ENCODE results near the gene ANKS3. TPM values are rescaled to one million over a fixed set of nuclear protein-coding genes. Genes with fewer than 3 reads are reported as not detected.

ANKS3 gene
- total RNA-seq, 1 experiment from 2014 or later: 25.5 TPM

DNA sequence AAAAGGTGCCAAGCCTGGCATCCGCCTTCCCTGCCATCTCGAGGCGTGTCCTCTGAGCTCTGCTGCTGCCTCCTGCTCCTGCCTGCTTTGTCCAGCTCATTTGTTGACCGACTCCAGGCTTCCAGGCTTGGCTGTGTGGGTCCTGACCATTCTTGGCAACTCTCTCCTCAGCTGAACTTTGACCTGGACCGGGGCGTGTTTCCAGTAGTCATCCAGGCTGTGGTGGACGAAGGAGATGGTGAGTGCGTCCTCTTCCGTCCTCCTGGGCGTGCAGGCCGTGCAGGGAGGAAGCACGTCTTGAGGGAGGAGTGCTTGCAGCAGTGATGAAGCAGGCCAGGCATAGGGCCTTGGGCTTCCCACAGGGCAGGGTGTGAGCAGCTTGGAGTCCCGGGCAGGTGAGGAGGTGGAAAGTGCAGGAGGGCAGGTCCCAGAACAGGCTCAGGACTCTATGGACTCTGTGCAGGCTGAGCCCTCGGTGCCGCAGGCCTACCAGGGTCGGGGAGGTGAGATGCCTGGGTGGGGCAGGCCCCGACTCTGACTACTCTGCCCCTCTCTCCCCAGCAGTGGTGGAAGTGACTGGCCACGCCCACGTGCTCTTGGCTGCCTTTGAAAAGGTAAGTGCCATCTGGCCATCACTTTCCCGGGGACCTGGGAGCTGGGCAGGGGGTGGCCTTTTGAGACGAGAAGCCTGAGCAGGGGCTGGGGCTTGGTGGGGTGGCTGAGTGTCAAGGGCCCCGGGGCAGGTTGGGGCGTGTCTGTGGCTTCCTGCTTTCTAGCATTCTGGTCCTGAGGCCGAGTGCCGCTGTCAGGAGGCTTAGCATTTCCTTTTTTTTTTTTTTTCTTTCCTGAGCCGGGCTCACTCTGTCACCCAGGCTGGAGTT lies 69.3 kb downstream of the ANKS3 start:
- H3K9me2 ChIP-seq (ENCODE audit: insufficient read depth): no peaks in the 10 kb centered on the region
- H3K4me2 ChIP-seq (ENCODE audit: low read length): no peak overlapping the region
- no TSS peak for BruUV-seq (replicated peaks)
- H3K9ac ChIP-seq (ENCODE audit: low read length): no peak overlapping the region
- H2AFZ ChIP-seq (ENCODE audit: low read depth, low read length, poor library complexity, severe bottlenecking): no peak overlapping the region
- 0 out of 4 replicates have a peak, but pooled peaks cover 0 to 10% of the 10 kb centered on the region in 2 experiments for H3K4me1 ChIP-seq (ENCODE audit: control insufficient read depth in 1 of 2, insufficient read depth in 2 of 2, low read length in 2 of 2)
- DNase-seq (ENCODE audit: low read depth, low spot score): no peak
- RAD21 ChIA-PET (ENCODE audit: low non-redundant PET in 1 of 2, low total read pairs in 2 of 2, uncharacterized antibody in 2 of 2, unreplicated experiment in 2 of 2): no interaction called here
- intact Hi-C loops (cut with micrococcal nuclease): no loop called here
- H4K20me1 ChIP-seq (ENCODE audit: insufficient read depth): no peaks in the 10 kb centered on the region
- H3K79me2 ChIP-seq (ENCODE audit: insufficient read depth, low read length): no peaks in the 10 kb centered on the region
- ATAC-seq: no peak
- CTCF ChIA-PET: no interaction called here
- POLR2A ChIA-PET: interaction anchor here (0.6 to 0.7 kb wide), 2 partner anchors 49 kb away, joined by 3 read pairs; no protein-coding TSS in a partner anchor
- peaks cover 15 to 23% of the 10 kb centered on the region in 2 experiments for H3K36me3 ChIP-seq (ENCODE audit: control insufficient read depth in 1 of 2, insufficient read depth in 2 of 2, low read length in 2 of 2)
- no peaks in the 10 kb centered on the region for H3K9me3 ChIP-seq (ENCODE audit: control insufficient read depth in 1 of 2, insufficient read depth in 1 of 2, low read depth in 1 of 2, low read length in 2 of 2)
- TF ChIP-seq EZH2 (IDR thresholded peaks at IDR 0.05) (no peak), TCF7L2 (IDR thresholded peaks at IDR 0.05; ENCODE audit: borderline replicate concordance, extremely low read depth, insufficient read depth, insufficient read length) (no peak), EGR1 (IDR thresholded peaks at IDR 0.05; ENCODE audit: low read depth) (no peak), YY1 (IDR thresholded peaks at IDR 0.05; ENCODE audit: extremely low read depth, insufficient replicate concordance, low read depth, low read length) (no peak), SIN3A (IDR thresholded peaks at IDR 0.05; ENCODE audit: low read depth) (no peak)
- no peak overlapping the region for H3K27ac ChIP-seq (ENCODE audit: low read depth, low read length)
- no peaks in the 10 kb centered on the region for H3K27me3 ChIP-seq (ENCODE audit: insufficient read depth, low read length)
- H3K4me3 ChIP-seq (replicated peaks in 1 of 2; ENCODE audit: low read depth in 1 of 2, low read length in 2 of 2): no peak overlapping the region

DNA sequence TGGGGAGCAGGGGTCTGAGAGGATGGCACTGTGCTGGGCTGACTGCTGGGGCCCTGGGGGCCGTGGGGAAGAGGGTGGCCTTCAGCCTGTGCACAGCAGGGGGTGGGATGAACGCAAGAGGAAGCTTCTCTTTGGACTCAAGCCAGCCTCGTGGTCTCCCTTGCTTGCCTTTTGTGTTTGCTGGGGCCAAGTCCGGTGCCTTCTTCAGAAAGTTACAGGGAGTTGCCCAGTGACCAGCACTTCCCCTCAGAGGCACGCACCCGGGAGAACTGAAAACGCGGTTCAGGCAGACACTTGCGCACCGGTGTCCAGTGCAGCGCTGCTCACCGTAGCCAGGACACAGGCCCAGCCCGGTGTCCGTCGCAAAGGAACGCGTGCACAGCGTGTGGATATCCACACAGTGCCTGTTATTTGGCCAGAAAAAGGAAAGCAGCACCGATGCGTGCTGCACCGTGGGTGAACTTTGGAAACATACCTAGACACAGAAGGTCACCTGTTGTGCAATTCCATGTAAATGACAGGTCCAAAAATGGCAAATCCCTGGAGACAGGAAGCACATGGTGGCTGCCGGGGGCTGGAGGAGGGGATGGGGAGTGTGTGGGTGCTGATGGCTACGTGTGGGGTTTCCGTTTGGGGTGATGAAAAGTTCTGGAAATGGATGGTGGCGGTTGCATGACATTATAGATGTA lies 70.2 kb downstream of the ANKS3 start:
- H2AFZ ChIP-seq (ENCODE audit: low read depth, low read length, poor library complexity, severe bottlenecking): no peak overlapping the region
- H3K9ac ChIP-seq (ENCODE audit: low read length): no peak overlapping the region
- ATAC-seq: no peak
- BruUV-seq (replicated peaks): no TSS peak
- ChIA-PET POLR2A (interaction anchor here (0.7 kb wide), 1 partner anchor 48 kb away, joined by 3 read pairs; no protein-coding TSS in a partner anchor), CTCF (no interaction called here), RAD21 (ENCODE audit: low non-redundant PET in 1 of 2, low total read pairs in 2 of 2, uncharacterized antibody in 2 of 2, unreplicated experiment in 2 of 2) (no interaction called here)
- H3K4me3 ChIP-seq (replicated peaks in 1 of 2; ENCODE audit: low read depth in 1 of 2, low read length in 2 of 2): no peak overlapping the region
- no peaks in the 10 kb centered on the region for H3K9me3 ChIP-seq (ENCODE audit: control insufficient read depth in 1 of 2, insufficient read depth in 1 of 2, low read depth in 1 of 2, low read length in 2 of 2)
- H3K27me3 ChIP-seq (ENCODE audit: insufficient read depth, low read length): no peaks in the 10 kb centered on the region
- no peaks in the 10 kb centered on the region for H3K9me2 ChIP-seq (ENCODE audit: insufficient read depth)
- no peak overlapping the region for H3K4me2 ChIP-seq (ENCODE audit: low read length)
- H3K4me1 ChIP-seq (ENCODE audit: control insufficient read depth in 1 of 2, insufficient read depth in 2 of 2, low read length in 2 of 2): 0 out of 4 replicates have a peak, but pooled peaks cover 0 to 10% of the 10 kb centered on the region in 2 experiments
- H3K79me2 ChIP-seq (ENCODE audit: insufficient read depth, low read length): no peaks in the 10 kb centered on the region
- no peak for TF ChIP-seq ZFX (IDR thresholded peaks at IDR 0.05)
- no peak for TF ChIP-seq CBX3 (IDR thresholded peaks at IDR 0.05; ENCODE audit: low read depth)
- no peak for TF ChIP-seq YY1 (IDR thresholded peaks at IDR 0.05; ENCODE audit: extremely low read depth, insufficient replicate concordance, low read depth, low read length)
- TF ChIP-seq, protein P1, sequence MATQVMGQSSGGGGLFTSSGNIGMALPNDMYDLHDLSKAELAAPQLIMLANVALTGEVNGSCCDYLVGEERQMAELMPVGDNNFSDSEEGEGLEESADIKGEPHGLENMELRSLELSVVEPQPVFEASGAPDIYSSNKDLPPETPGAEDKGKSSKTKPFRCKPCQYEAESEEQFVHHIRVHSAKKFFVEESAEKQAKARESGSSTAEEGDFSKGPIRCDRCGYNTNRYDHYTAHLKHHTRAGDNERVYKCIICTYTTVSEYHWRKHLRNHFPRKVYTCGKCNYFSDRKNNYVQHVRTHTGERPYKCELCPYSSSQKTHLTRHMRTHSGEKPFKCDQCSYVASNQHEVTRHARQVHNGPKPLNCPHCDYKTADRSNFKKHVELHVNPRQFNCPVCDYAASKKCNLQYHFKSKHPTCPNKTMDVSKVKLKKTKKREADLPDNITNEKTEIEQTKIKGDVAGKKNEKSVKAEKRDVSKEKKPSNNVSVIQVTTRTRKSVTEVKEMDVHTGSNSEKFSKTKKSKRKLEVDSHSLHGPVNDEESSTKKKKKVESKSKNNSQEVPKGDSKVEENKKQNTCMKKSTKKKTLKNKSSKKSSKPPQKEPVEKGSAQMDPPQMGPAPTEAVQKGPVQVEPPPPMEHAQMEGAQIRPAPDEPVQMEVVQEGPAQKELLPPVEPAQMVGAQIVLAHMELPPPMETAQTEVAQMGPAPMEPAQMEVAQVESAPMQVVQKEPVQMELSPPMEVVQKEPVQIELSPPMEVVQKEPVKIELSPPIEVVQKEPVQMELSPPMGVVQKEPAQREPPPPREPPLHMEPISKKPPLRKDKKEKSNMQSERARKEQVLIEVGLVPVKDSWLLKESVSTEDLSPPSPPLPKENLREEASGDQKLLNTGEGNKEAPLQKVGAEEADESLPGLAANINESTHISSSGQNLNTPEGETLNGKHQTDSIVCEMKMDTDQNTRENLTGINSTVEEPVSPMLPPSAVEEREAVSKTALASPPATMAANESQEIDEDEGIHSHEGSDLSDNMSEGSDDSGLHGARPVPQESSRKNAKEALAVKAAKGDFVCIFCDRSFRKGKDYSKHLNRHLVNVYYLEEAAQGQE (IDR thresholded peaks at IDR 0.05; ENCODE audit: low read depth): no peak
- TF ChIP-seq SIN3A (IDR thresholded peaks at IDR 0.05; ENCODE audit: low read depth): no peak
- TF ChIP-seq, protein P2, sequence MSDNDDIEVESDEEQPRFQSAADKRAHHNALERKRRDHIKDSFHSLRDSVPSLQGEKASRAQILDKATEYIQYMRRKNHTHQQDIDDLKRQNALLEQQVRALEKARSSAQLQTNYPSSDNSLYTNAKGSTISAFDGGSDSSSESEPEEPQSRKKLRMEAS (IDR thresholded peaks at IDR 0.05): no peak
- H4K20me1 ChIP-seq (ENCODE audit: insufficient read depth): no peaks in the 10 kb centered on the region
- intact Hi-C loops (cut with micrococcal nuclease): no loop called here
- no peak for DNase-seq (ENCODE audit: low read depth, low spot score)
- no peak overlapping the region for H3K27ac ChIP-seq (ENCODE audit: low read depth, low read length)
- peaks cover 12 to 15% of the 10 kb centered on the region in 2 experiments for H3K36me3 ChIP-seq (ENCODE audit: control insufficient read depth in 1 of 2, insufficient read depth in 2 of 2, low read length in 2 of 2)
